Natural killer cell (primary cell): ENCODE data around the gene MGAT3. TPM values are rescaled to one million over a fixed set of nuclear protein-coding genes. Genes with fewer than 3 reads are reported as not detected.

Experiments used
- ATAC-seq, 3 donors: fragments of 150-1000 bp in 2 of 3; fragments of 200-7000 bp in 1 of 3; cut with Tn5 transposase; 1 replicate in 1 of 3; 2 replicates in 2 of 3; pipeline ENCODE4 v1.10.0; 2021; ENCODE audit warnings: mild to moderate bottlenecking in 2 of 3, moderate library complexity in 2 of 3
- DNase-seq, 2 donors: peaks; one replicate each; pipeline versions ENCODE4 v3.0.0 to v3.0.0-alpha.2; 2013 to 2021; ENCODE audit warnings: mixed read lengths in 1 of 2
- H3K27ac ChIP-seq: one replicate; pipeline ENCODE4 v1.5.1; 2013; ENCODE audit warnings: mild to moderate bottlenecking, low read length
- H3K27me3 ChIP-seq: one replicate; pipeline ENCODE4 v1.6.1; 2013; ENCODE audit warnings: low read length; ENCODE audit not compliant: control insufficient read depth, insufficient read depth
- H3K36me3 ChIP-seq: one replicate; pipeline ENCODE4 v1.6.1; 2013; ENCODE audit warnings: low read length; ENCODE audit not compliant: control insufficient read depth, insufficient read depth
- H3K4me1 ChIP-seq: one replicate; pipeline ENCODE4 v1.6.1; 2013; ENCODE audit warnings: low read length; ENCODE audit not compliant: control insufficient read depth, insufficient read depth
- H3K4me3 ChIP-seq: one replicate; pipeline ENCODE4 v1.5.1; 2013; ENCODE audit warnings: low read length
- H3K9me3 ChIP-seq: one replicate; pipeline ENCODE4 v1.6.1; 2013; ENCODE audit warnings: low read length; ENCODE audit not compliant: control insufficient read depth, insufficient read depth
- H3K27ac Mint-ChIP-seq, 2 donors: one replicate each; pipeline ENCODE4 v1.8.0; 2022; ENCODE audit warnings: mild to moderate bottlenecking in 2 of 2, mixed read lengths in 2 of 2, moderate library complexity in 1 of 2
- H3K27me3 Mint-ChIP-seq, 2 donors: one replicate each; pipeline ENCODE4 v1.8.0; 2022; ENCODE audit warnings: low read depth in 2 of 2, mixed read lengths in 2 of 2
- H3K36me3 Mint-ChIP-seq: one replicate; pipeline ENCODE4 v1.8.0; 2022; ENCODE audit warnings: mixed read lengths
- H3K4me1 Mint-ChIP-seq, 2 donors: one replicate each; pipeline ENCODE4 v1.8.0; 2022; ENCODE audit warnings: mixed read lengths in 2 of 2
- H3K4me3 Mint-ChIP-seq: one replicate; pipeline ENCODE4 v1.8.0; 2022; ENCODE audit warnings: mild to moderate bottlenecking, moderate library complexity, mixed read lengths
- H3K9me3 Mint-ChIP-seq, 2 donors: one replicate each; pipeline ENCODE4 v1.8.0; 2022; ENCODE audit warnings: mixed read lengths in 2 of 2
- CTCF ChIP-seq: fragments of 200-600 bp; IDR thresholded peaks from one replicate; pipeline ENCODE4 v1.8.0; 2022; ENCODE audit warnings: antibody characterized with exemption
- WGBS: methylation state at CpG from one replicate; pipeline ENCODE4 v1.1.7; 2013; ENCODE audit warnings: missing lambda C conversion rate; ENCODE audit not compliant: insufficient coverage; 5-methylcytosine and 5-hydroxymethylcytosine counted together
- intact Hi-C: fragments of 100-400 bp; cut with micrococcal nuclease; formaldehyde crosslinking; loops from one replicate; pipeline ENCODE4 v1.14.2; 2022
- total RNA-seq, 4 donors: library from RNA; stranded (reverse); fragments of 120-200 nt in 1 of 4; gene quantifications; one replicate each; pipeline versions ENCODE4 v1.2.3 to v1.2.4, GENCODE V29; 2013 to 2022

The MGAT3 gene
- total RNA-seq, 3 donors from 2014 or later (not counting 1 experiment from before 2014, with no cell fraction given), result 0.09 to 13.7 (median 0.11) TPM

GRCh38 chr22:39426380-39427043 is 30.3 kb upstream of the MGAT3 start:
- Mint-ChIP-seq H3K27me3 (no peaks in the 10 kb centered on the region), H3K4me1 (no peaks in the 10 kb centered on the region), H3K36me3 (no peaks in the 10 kb centered on the region), H3K27ac (no peak overlapping the region), H3K4me3 (no peak overlapping the region), H3K9me3 (no peaks in the 10 kb centered on the region)
- H3K9me3 ChIP-seq, result no peaks in the 10 kb centered on the region
- TF ChIP-seq CTCF, result no peak
- no peak for DNase-seq
- no peak overlapping the region for H3K4me3 ChIP-seq
- peaks cover 55% of the 10 kb centered on the region for H3K36me3 ChIP-seq
- H3K27me3 ChIP-seq, result no peaks in the 10 kb centered on the region
- H3K4me1 ChIP-seq, result peaks cover 16% of the 10 kb centered on the region
- 97% methylated on average over 20 of the region's 20 CpGs for WGBS
- intact Hi-C loops, result no loop called here
- H3K27ac ChIP-seq, result no peak overlapping the region
- no peak for ATAC-seq

GRCh38 chr22:39427751-39428596 is 28.8 kb upstream of the MGAT3 start:
- H3K4me1 Mint-ChIP-seq, result no peaks in the 10 kb centered on the region
- Histone ChIP-seq H3K27ac (no peak overlapping the region), H3K27me3 (no peaks in the 10 kb centered on the region), H3K36me3 (peaks cover 59% of the 10 kb centered on the region), H3K4me3 (no peak overlapping the region), H3K9me3 (no peaks in the 10 kb centered on the region), H3K4me1 (peaks cover 16% of the 10 kb centered on the region)
- no peaks in the 10 kb centered on the region for H3K9me3 Mint-ChIP-seq
- TF ChIP-seq CTCF, result no peak
- 89% methylated on average over 13 of the region's 13 CpGs for WGBS
- H3K27me3 Mint-ChIP-seq, result no peaks in the 10 kb centered on the region
- ATAC-seq (no peak), DNase-seq (no peak)
- intact Hi-C loops, result no loop called here
- H3K36me3 Mint-ChIP-seq, result no peaks in the 10 kb centered on the region
- H3K4me3 Mint-ChIP-seq, result no peak overlapping the region
- H3K27ac Mint-ChIP-seq, result no peak overlapping the region

GRCh38 chr22:39428597-39429071 is 28.2 kb upstream of the MGAT3 start:
- Histone ChIP-seq H3K27ac (no peak overlapping the region), H3K4me1 (peaks cover 16% of the 10 kb centered on the region), H3K9me3 (no peaks in the 10 kb centered on the region), H3K27me3 (no peaks in the 10 kb centered on the region), H3K36me3 (peaks cover 59% of the 10 kb centered on the region), H3K4me3 (no peak overlapping the region)
- 94% methylated on average over 10 of the region's 10 CpGs for WGBS
- Mint-ChIP-seq H3K9me3 (no peaks in the 10 kb centered on the region), H3K4me3 (no peak overlapping the region), H3K4me1 (no peaks in the 10 kb centered on the region), H3K27me3 (no peaks in the 10 kb centered on the region), H3K27ac (no peak overlapping the region), H3K36me3 (no peaks in the 10 kb centered on the region)
- intact Hi-C loops, result no loop called here
- no peak for TF ChIP-seq CTCF
- DNase-seq, result no peak
- ATAC-seq, result no peak
